HCT116 (cell line): ENCODE results near the gene ASRGL1. TPM values are rescaled to one million over a fixed set of nuclear protein-coding genes. Genes with fewer than 3 reads are reported as not detected.

ENCODE experiments used
- ATAC-seq: fragments of 200-7000 bp; cut with Tn5 transposase; 2 replicates; pipeline ENCODE4 v1.9.1; 2020; ENCODE audit warnings: mild to moderate bottlenecking, moderate library complexity
- BruUV-seq: library from RNA; stranded (reverse); fragments of 400-500 nt; replicated peaks from 2 replicates; lab custom pipeline; 2021; lab: Mats Ljungman, UMichigan
- CTCF ChIA-PET: fragments of 300-600 bp; sonication (Branson Sonifier 250); formaldehyde crosslinking; loops from one replicate; lab custom pipeline; 2021; ENCODE audit warnings: antibody characterized with exemption; lab: Charles Lee
- POLR2A ChIA-PET: fragments of 300-600, 350-600 bp; sonication (Branson Sonifier 250); formaldehyde crosslinking; loops from one replicate; lab custom pipeline; 2021; ENCODE audit warnings: antibody characterized with exemption; lab: Charles Lee
- RAD21 ChIA-PET, 2 experiments: fragments of 300-600 bp; sonication (Branson Sonifier 250); formaldehyde crosslinking; loops; one replicate each; lab custom pipeline; 2023; ENCODE audit warnings: low total read pairs in 2 of 2; ENCODE audit not compliant: uncharacterized antibody in 2 of 2, unreplicated experiment in 2 of 2, low non-redundant PET in 1 of 2; lab: Charles Lee
- DNase-seq: peaks from one replicate; pipeline ENCODE4 v3.0.0-alpha.2; 2010; ENCODE audit warnings: low read depth, low spot score
- H2AFZ ChIP-seq: fragments of 200-600 bp; shearing (Covaris generic), sonication (generic); 2 replicates; pipeline ENCODE4 v1.6.1; 2017; ENCODE audit warnings: low read depth, mixed run types, mixed read lengths, antibody characterized with exemption, low read length; ENCODE audit not compliant: poor library complexity, severe bottlenecking
- H3K27ac ChIP-seq: 2 replicates; pipeline ENCODE4 v1.5.1; 2012; ENCODE audit warnings: low read depth, low read length
- H3K27me3 ChIP-seq: fragments of 200-600 bp; sonication (generic); 2 replicates; pipeline ENCODE4 v1.6.1; 2016; ENCODE audit warnings: mixed run types, low read length, mixed read lengths; ENCODE audit not compliant: insufficient read depth
- H3K36me3 ChIP-seq, 2 experiments: fragments of 200-500 bp in 1 of 2; fragments of 200-600 bp in 1 of 2; sonication (Bioruptor generic) in 1 of 2; sonication (generic) in 1 of 2; 2 replicates each; pipeline versions ENCODE4 v1.5.1 to v1.6.1; 2014 to 2016; ENCODE audit warnings: low read length in 2 of 2, inconsistent platforms in 1 of 2, mixed read lengths in 1 of 2, mixed run types in 1 of 2; ENCODE audit not compliant: insufficient read depth in 2 of 2, control insufficient read depth in 1 of 2
- H3K4me1 ChIP-seq, 2 experiments: fragments of 200-600 bp in 1 of 2; sonication (generic) in 1 of 2; 2 replicates each; pipeline versions ENCODE4 v1.5.1 to v1.6.1; 2012 to 2017; ENCODE audit warnings: low read length in 2 of 2, inconsistent platforms in 1 of 2, mild to moderate bottlenecking in 1 of 2, mixed read lengths in 1 of 2, mixed run types in 1 of 2, moderate library complexity in 1 of 2; ENCODE audit not compliant: insufficient read depth in 2 of 2, control insufficient read depth in 1 of 2
- H3K4me2 ChIP-seq: fragments of 200-600 bp; sonication (generic); 2 replicates; pipeline ENCODE4 v1.6.1; 2017; ENCODE audit warnings: mixed run types, low read length, mixed read lengths
- H3K4me3 ChIP-seq, 2 experiments: fragments of 200-600 bp in 1 of 2; sonication (generic) in 1 of 2; replicated peaks in 1 of 2; 2 replicates each; pipeline ENCODE4 v1.5.1; 2011 to 2016; ENCODE audit warnings: low read length in 2 of 2, control low read depth in 1 of 2, low read depth in 1 of 2, mild to moderate bottlenecking in 1 of 2, mixed read lengths in 1 of 2, mixed run types in 1 of 2
- H3K79me2 ChIP-seq: fragments of 200-600 bp; sonication (generic); 2 replicates; pipeline ENCODE4 v1.6.1; 2017; ENCODE audit warnings: mild to moderate bottlenecking, mixed run types, low read length, moderate library complexity, mixed read lengths; ENCODE audit not compliant: insufficient read depth
- H3K9ac ChIP-seq: fragments of 200-600 bp; sonication (generic); 2 replicates; pipeline ENCODE4 v1.6.1; 2016; ENCODE audit warnings: low read length, mixed read lengths
- H3K9me2 ChIP-seq: fragments of 200-600 bp; sonication (generic), shearing (Covaris generic); 2 replicates; pipeline ENCODE4 v1.6.1; 2017; ENCODE audit warnings: mixed run types, mild to moderate bottlenecking, moderate library complexity; ENCODE audit not compliant: insufficient read depth
- H3K9me3 ChIP-seq, 2 experiments: fragments of 200-500 bp in 1 of 2; fragments of 200-600 bp in 1 of 2; sonication (Bioruptor generic) in 1 of 2; sonication (generic) in 1 of 2; 2 replicates each; pipeline ENCODE4 v1.6.1; 2014 to 2017; ENCODE audit warnings: low read length in 2 of 2, mixed read lengths in 2 of 2, inconsistent platforms in 1 of 2, low read depth in 1 of 2, mild to moderate bottlenecking in 1 of 2, mixed run types in 1 of 2, moderate library complexity in 1 of 2; ENCODE audit not compliant: control insufficient read depth in 1 of 2, insufficient read depth in 1 of 2
- H4K20me1 ChIP-seq: fragments of 200-600 bp; sonication (generic), shearing (Covaris generic); 2 replicates; pipeline ENCODE4 v1.6.1; 2017; ENCODE audit warnings: mixed run types, mild to moderate bottlenecking, moderate library complexity; ENCODE audit not compliant: insufficient read depth
- EGR1 ChIP-seq: IDR thresholded peaks from 2 replicates; pipeline ENCODE4 v1.6.1; 2012; ENCODE audit warnings: low read depth
- SIN3A ChIP-seq: IDR thresholded peaks from 2 replicates; pipeline ENCODE4 v1.6.1; 2012; ENCODE audit warnings: low read depth
- SP1 ChIP-seq: IDR thresholded peaks from 2 replicates; pipeline ENCODE4 v1.6.1; 2012; ENCODE audit warnings: low read depth
- SRF ChIP-seq: IDR thresholded peaks from 2 replicates; pipeline ENCODE4 v1.6.1; 2012; ENCODE audit warnings: low read depth
- TCF7L2 ChIP-seq: IDR thresholded peaks from 2 replicates; pipeline ENCODE4 v1.7.0; 2011; ENCODE audit warnings: borderline replicate concordance, inconsistent platforms; ENCODE audit not compliant: insufficient read depth, insufficient read length; ENCODE audit errors: extremely low read depth
- ZNF274 ChIP-seq: fragments of 200-500 bp; sonication (Bioruptor generic); IDR thresholded peaks from 2 replicates; pipeline ENCODE4 v1.6.1; 2014; ENCODE audit warnings: mild to moderate bottlenecking, low read depth, low read length, inconsistent platforms
- intact Hi-C: fragments of 100-400 bp; cut with micrococcal nuclease; formaldehyde crosslinking; loops from 2 replicates; pipeline ENCODE4 v1.10.0; 2022
- total RNA-seq: library from RNA; stranded (reverse); gene quantifications from one replicate; pipeline ENCODE4 v1.2.1, GENCODE V29; 2021; ENCODE audit not compliant: unreplicated experiment
- TF ChIP-seq, protein P1 (sequence below): IDR thresholded peaks from 2 replicates; pipeline ENCODE4 v1.6.1; 2012
- TF ChIP-seq, protein P2 (sequence below): IDR thresholded peaks from 2 replicates; pipeline ENCODE4 v1.6.1; 2011; ENCODE audit warnings: mild to moderate bottlenecking, low read length, moderate library complexity; ENCODE audit not compliant: insufficient replicate concordance; ENCODE audit errors: extremely low read depth

Gene ASRGL1
- total RNA-seq, 1 experiment from 2014 or later = 27.6 TPM

DNA sequence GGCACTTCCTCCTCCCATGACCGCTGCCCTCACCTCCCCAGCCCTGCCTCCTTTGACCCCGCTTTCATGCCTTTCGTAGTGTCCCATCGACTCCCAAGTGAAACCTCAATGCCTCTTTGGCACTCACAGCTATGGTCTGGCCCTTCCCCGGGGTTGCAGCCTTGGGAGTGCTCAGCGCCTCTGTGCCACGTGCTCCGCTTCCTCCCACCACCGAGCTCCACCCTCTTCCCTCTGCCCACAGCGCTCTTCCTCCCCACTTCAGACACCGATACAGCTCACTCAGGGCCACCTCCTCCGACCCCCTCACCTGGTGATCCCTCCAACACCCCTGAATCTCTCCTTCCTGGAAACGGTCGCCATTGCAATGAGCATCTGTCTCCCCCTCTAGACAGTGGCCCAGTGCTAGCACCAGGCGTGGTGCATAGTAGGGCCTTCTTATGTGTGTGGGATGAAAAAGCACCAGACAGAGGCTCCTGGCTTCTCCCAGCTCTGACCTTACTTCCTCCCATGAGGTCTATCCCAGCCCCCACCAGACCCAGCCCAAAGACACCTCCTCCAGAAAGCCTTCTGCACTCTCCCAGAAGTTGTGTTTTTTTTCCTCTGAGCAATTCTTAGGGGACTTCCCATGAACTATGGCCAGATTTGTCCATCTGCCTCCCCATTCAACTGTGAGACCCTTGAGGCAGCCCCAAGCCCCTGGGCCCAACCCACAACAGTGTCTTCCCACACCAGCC, 65.1 kb downstream of the ASRGL1 start:
- TF ChIP-seq, protein P1, sequence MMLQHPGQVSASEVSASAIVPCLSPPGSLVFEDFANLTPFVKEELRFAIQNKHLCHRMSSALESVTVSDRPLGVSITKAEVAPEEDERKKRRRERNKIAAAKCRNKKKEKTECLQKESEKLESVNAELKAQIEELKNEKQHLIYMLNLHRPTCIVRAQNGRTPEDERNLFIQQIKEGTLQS = no peak
- TF ChIP-seq EGR1 (no peak), TCF7L2 (no peak), SIN3A (no peak), SP1 (no peak), ZNF274 (no peak), SRF (no peak)
- TF ChIP-seq, protein P2, sequence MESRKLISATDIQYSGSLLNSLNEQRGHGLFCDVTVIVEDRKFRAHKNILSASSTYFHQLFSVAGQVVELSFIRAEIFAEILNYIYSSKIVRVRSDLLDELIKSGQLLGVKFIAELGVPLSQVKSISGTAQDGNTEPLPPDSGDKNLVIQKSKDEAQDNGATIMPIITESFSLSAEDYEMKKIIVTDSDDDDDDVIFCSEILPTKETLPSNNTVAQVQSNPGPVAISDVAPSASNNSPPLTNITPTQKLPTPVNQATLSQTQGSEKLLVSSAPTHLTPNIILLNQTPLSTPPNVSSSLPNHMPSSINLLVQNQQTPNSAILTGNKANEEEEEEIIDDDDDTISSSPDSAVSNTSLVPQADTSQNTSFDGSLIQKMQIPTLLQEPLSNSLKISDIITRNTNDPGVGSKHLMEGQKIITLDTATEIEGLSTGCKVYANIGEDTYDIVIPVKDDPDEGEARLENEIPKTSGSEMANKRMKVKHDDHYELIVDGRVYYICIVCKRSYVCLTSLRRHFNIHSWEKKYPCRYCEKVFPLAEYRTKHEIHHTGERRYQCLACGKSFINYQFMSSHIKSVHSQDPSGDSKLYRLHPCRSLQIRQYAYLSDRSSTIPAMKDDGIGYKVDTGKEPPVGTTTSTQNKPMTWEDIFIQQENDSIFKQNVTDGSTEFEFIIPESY = no peak
- H3K9ac ChIP-seq = no peak overlapping the region
- DNase-seq (no peak), ATAC-seq (no peak)
- no peak overlapping the region for H2AFZ ChIP-seq
- H3K9me2 ChIP-seq = no peaks in the 10 kb centered on the region
- no peaks in the 10 kb centered on the region for H3K79me2 ChIP-seq
- H3K4me1 ChIP-seq = peaks cover 0 to 10% of the 10 kb centered on the region in 2 experiments; a peak in 1 of 4 replicates
- no TSS peak for BruUV-seq
- no peak overlapping the region for H3K4me2 ChIP-seq
- intact Hi-C loops = no loop called here
- POLR2A ChIA-PET = no interaction called here
- H4K20me1 ChIP-seq = no peaks in the 10 kb centered on the region
- RAD21 ChIA-PET = no interaction called here
- no peaks in the 10 kb centered on the region for H3K9me3 ChIP-seq
- CTCF ChIA-PET = no interaction called here
- H3K27ac ChIP-seq = no peak overlapping the region
- no peaks in the 10 kb centered on the region for H3K36me3 ChIP-seq
- no peak overlapping the region for H3K4me3 ChIP-seq
- no peaks in the 10 kb centered on the region for H3K27me3 ChIP-seq
